ENCODE measurements around the gene LRRK1.

The LRRK1 gene

DNA sequence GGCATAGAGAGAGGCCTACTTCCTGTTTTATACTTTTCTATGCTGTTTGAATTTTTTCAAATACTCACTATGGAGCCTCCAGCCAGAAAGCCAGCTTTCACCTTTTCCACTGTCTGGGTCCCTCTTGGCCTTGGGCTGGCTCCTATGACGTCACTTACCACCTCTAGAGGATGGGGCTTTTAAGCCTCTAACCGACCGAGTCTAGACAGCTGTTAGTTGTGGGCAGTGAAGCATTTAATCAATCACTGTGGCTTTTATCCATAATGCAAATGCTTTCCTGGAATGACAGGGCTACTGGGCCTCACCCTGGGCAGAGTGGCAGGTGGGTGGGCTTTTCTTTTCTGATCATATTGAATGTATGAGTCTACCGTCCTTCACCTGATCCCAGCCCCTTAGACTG lies 61.9 kb downstream of the LRRK1 start:
- DNase-seq, result no peak

DNA sequence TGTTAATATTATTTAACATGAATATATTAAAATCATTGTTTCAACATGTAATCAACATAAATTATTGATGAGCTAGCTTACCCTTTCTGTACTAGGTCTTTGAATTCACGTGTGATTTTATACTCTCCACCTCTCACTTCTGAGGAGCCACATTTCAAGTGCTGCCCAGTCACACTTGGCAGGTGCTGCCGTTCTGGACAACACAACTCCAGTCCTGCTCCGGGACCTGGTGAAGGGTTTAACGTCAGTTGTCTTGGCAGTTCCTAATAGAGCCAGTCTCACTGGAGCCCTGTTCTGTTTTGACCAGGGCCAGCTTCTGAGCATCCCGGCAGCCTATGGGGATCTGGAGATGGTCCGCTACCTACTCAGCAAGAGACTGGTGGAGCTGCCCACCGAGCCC lies 64.1 kb downstream of the LRRK1 start:
- no peak for DNase-seq

DNA sequence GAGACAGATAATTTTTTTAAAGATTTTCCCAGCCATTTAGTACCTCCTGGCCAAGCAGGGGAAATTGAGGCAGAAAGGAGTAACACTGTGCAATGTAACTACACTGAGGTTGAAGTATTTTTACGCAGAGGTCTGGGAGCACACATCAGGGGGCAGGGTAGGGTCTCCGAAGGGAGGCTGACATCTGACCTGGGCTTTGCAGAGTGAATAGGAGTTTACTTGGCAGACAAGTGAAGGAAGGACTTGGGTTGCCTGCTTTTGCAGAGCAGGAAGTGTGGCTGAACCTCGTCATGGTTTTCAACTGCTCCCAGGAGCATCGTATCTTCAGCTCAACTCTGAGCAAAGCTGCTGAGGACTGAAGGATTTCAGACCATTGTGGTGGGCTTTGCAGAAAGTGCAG lies 66.2 kb downstream of the LRRK1 start:
- DNase-seq, result no peak

DNA sequence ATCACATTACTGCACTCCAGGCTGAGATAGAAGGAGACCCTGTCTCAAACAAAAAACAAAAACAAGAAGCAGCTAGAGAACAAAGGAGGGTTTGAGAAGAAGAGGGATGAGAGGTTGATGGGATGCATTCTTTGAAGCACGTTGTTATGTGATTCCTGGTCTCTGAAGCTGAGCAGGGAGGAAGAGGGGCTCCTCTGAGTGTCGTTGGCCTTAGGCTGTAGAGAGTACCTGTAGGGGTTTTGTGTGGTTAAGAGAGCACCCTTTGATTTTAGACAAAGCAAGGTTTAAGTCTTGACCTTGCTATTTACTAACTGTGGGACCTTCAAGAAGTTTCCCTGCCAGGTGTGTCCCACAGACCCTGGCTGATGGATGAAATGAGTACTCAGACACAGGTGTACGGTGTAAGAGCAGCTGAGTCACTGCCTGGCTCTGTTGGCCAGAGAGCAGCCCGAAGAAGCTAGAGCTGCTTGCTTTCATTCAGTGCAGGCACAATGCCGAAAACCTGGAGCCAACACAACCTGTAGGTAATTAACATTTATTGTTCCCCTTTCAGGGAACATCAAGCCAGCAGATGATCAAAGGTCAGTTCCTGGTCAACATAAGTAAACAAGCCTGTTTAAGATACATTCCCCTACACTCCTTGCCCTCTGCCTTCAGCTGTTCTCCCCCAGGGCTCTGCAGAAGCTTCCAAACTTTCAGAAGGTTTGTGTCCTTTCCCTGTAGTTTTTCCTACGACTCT lies 67.2 kb downstream of the LRRK1 start:
- DNase-seq, result no peak

DNA sequence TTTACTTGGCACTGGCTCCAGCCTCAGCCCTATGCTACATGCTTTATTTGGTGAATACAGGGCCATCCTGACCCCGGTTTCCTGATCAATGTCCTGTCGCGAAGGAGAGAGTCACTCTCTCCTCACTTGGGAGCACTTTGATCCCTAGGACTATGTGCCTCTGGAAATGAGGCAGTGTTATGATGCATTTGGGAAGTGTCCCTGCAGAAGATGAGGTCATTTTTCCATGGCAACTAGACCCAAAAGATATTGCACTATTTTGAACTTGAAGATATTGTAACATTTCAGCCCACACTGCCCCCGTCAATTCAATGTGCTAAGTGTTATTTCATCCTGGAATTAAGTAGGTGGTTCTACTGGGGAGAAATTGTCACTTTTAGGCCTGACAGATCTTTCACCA lies 68.0 kb downstream of the LRRK1 start:
- DNase-seq, result peak; percentile 72 to 94

DNA sequence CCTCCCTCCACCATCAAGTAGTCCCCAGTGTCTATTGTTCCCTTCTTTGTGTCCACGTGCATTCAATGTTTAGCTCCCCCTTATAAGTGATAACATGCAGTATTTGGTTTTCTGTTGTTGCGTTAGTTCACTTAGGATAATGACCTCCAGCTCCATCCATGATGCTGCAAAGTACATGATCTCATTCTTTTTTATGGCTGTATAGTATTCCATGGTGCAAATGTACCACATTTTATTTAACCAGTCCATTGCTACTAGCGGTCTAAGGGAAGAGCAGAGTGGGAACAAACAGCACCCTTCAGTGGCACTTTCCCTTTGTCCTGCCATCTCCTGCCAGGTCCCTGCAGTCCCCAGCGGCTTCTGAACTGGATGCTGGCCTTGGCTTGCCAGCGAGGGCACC lies 69.1 kb downstream of the LRRK1 start:
- DNase-seq, result no peak

DNA sequence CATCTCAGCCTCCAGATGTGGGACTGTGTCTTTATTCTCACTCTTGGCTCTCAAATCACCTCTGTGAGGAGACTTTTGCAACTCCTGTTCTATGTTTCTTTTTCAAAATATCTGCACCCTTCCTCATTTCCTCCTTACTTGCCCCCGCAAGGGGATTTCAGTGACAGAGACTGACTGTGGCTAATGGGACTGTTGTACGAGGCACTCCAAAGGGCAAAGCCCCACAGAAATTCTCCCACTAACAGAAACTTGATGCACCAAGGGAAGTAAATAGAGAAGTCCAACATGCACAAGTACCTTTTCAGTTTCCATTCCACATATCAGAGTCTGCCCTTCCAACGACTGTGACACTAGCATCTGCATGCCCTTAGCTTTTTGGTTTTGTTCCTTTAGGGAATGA lies 69.7 kb downstream of the LRRK1 start:
- DNase-seq, result peak; percentile 30 to 83

DNA sequence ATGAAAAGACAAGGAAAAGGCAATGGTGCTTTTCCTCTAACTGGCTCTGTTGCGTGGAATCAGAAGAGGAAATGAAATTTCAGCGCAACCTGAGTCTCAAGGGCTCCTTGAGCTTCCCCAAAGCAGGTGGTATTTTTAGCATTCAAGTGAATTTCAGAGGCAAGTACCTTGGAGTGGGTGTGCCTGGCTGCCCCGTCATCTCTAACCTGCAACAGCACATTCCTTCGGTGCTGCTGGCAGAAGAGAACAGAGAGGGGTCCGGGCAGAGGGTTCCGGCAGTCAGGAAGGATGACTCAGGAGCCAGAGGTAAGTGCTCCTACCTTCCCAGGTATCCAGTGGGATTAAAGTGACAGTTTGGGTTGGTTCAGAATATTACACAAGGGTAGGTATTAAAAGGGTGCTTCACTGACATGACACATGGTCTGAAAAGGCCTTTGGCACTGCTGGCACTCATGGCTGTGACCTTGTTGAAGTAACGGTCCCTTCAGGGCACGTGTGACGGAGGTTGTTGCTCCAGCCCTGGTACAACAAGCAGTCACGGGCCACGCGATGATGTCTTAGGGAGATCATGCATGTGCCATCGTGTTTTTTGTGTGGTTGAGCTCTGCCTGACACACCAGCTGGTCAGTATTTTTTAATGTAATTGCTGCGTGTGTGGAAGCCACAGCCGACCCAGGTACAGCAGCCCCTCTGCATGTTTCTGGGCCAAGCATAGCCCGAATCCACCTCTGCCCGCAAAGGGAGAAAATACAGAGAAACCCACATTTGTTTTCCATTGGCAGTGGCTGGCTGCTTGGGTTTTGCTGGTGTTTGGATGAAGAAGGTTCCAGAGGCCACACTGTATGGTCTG lies 75.7 kb downstream of the LRRK1 start:
- DNase-seq, result no peak

DNA sequence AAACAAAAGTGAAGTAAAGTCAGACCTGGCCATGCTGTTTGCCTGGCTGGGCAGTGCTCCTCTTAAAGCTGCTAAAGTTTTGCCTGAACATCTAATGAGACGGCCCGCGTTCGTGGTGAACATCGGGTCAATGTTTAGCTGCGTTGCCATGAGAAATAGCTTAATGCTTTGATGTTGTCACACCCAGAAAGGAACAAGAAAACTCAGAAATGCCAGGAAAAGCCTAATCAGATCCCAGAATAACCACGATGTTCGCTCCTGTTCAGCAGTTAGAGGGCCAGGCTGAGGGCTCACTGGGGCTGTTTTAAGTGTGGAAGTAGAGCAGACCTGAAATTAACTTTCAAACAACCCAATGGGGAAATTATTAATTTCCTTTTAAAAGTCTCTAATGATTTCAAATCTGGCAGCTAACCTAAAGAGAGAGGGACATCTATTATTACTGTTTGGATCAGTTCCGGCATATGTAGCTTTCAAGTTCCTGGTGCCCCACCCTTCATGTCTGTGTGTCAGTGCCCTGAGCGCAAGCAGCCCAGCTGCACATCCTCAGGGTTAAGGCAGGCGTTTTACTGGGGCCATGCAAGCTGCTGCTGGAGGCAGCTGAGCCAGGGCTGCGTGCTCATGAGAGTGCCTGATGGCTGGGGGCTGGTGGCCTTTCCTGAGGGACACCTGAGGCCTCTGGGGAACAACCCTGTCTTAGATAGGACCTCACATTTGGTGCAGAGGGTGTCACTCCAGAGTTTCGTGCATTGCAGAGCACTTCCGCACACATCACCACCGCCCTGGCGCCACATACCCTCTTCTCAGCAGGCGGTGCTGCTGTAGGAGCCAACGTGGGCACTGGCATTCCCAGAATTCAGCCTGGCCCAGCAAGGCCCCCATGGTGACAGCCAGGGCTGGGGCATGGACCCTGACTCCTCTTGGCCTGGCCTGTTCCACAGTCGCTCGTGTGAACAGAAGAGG lies 76.6 kb downstream of the LRRK1 start:
- no peak for DNase-seq

DNA sequence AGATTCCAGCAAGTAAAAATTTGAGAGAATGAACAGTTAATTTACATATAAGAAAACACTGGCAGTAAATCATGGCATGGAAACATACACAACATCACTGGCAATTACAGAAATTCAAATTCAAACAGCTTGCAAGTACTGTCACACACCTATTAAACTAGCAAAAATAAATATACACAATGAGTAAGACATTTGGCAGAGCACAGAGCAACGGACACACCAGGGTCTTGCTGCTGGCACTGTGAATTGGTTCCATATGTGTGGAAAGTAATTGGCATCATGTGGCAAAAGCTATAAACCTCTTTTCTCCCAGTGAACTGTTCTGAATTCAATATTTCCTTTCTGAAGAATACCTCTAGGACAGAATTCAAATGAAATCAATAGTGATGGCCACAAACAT lies 78.3 kb downstream of the LRRK1 start:
- DNase-seq, result no peak

DNA sequence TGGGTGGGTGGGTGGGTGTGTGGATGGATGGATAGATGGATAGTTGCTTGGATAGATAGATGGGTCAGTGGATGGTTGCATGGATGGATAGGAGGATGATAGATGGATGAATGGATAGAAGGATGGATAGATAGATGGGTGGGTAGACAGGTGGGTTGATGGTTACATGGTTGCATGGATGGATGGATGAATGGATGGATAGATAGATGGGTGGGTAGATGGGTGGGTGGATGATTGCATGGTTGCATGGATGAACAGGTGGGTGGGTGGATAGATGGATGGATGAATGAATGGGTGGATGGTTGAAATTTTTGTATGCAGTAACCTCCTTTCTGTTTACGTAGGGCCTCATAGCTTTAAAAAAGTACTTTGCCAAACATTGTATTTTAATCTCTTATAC lies 79.5 kb downstream of the LRRK1 start:
- no peak for DNase-seq

DNA sequence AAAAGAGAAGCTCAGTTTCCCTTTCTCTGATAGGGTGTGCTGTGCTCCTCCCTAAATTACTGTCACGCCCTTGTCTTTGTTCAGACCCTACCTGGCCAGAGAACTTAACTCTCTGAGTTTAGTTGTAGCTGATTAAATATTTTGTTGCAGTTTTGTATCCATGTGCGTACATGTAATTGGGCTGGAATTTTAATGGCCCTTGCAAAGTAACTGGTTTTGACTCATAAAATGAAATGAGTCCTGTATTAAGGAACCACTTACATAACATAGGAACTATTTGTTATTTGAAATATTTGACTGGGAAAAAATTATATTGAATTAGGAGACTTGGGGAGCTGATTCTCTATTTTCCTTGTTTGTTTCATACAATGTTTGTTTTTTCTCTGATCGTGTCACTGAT lies 80.2 kb downstream of the LRRK1 start:
- no peak for DNase-seq

DNA sequence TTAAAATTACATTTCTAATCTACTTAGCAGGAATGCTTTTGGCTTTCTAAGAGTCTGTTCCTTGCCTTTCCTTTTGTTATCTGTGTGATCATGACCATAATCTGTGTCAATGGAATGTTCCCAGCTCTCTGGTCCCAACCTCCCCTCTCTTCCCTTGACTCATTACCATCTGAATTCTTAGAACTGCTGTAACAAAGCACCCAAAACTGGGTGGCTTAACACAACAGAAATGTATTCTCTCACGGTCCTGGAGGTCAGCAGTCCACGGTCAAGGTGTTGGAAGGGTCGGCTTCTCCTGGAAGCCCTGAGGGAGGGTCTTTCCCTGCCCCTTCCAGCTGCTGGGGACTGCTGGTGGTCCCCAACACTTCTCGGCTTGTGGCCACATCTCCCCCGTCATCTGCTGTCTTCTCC lies 81.1 kb downstream of the LRRK1 start:
- no peak for DNase-seq

DNA sequence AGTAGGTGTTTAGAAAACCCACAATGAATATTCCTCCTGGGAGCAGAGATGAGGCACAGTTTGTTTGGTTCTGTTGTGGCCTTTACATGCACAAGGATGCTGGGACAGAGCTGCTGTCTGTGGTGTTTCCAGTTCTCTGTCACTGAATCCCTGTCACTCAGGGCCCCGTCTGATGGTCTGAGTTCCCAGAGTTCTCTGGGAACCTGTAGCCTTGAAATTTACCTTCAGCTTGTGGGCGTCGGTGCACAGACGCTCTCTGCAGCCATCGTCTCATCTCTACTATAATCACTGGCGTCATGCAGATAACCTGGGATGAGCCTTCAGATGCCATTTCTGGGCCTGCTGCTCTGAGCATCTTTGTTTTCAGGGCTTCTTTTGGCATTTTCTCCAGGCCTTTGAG lies 81.9 kb downstream of the LRRK1 start:
- no peak for DNase-seq

DNA sequence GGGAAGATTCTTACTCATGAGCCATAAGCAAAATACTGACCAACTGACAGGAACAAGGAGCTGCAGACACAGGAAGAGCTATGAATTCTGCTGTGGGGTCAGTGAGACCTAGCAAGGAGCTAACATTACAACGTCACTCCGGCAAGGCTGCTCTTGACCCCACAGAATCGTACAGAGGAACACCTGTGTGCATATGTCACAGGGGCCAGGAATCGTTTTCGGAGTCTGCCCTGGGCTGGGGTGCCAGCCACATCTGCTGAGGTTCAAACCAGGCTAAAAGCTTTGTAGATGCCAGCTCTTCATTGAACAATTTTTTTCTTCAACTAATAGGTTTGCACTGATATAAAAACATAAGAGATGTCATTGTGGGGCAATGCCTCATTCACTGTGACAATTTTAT lies 82.6 kb downstream of the LRRK1 start:
- DNase-seq, result no peak

DNA sequence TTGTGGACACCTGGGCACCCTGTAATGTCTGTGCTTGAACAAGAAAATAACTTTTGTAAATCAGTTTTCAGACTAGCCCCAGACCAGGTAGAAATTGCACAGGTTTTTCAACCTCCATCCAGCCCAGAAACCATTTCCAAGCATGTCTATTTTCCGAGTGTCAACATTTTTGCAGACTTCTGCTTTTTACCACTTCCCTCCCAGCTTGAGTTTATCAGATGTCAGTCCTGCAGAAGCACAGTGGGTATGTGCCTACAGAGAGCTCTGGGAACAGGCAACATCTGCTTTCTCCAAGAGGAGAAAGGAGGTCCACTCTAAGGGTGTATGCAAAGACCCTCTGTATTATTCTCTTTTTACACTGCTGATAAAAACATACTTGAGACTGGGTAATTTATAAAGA lies 83.9 kb downstream of the LRRK1 start:
- peak; percentile 35 to 39 for DNase-seq

DNA sequence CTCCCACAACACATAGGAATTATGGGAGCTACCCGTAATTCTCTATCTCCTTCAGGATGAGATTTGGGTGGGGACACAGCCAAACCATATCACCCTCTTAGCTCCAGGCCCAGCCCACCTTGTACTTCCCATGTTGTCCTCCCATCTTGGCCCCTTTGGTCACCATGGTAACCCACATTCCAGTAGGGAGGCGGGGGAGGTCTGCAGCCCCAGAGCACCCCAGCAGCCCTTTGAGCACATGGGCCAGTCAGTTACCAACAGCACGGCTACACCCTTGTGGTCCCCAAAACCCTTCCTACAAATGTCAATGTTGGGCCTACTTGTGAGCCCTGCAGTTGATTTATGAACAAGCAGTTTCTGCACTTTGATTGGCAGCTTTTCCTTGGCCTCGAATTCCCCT lies 84.5 kb downstream of the LRRK1 start:
- no peak for DNase-seq

DNA sequence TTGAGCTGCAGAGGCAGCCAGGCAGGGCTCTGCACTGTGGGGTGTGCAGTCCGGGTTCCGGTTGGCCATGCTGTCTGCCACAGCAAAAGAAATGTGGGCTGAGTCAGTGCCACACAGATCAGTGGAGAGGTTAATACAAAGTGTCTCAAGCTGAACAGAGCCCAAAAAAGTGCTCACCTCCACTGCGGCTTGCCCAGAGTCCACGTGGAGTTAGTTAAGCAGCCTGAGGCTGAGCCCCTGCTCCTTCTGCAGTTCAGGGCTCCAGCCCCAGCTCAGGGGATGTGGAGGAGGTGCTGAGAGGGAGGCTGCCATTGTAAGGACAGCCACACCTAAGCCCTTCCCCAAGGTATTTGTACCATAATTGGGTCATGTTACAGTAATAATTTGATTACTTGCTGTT lies 85.3 kb downstream of the LRRK1 start:
- DNase-seq, result no peak

DNA sequence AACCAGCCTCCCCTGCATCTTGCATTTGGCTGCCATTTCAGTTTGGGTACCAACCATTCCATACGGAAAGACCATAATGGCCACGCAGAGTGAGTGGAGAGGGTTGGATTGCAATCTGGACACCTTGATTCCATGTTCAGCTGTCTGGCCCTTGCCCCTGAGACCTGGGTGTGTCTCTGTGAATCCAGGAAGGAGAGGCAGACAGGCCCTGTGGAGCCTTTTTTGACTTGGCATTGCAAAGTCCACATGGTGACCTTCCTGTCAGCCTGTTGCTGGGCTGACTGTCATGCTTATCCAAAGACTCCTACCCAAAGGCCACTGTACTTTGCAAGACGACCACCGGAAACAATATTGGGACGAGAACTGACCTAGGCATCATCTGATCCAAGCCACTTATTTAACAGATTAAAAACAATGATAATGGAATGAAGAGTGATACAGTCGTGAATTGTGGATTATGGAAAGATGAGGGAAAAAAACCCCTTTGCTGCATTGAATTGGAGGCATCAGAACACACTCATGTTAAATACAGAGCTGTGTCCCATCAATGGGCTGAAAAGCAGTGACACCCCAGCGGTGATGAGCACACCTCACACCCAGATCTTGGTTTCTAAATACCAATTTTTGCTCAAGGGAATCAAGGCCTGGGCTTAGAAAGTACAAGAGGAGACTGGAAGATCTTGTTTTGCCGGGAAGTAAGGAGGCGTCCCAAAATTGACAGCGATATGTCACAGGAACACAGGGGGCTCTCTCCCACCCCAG lies 86.0 kb downstream of the LRRK1 start:
- no peak for DNase-seq

DNA sequence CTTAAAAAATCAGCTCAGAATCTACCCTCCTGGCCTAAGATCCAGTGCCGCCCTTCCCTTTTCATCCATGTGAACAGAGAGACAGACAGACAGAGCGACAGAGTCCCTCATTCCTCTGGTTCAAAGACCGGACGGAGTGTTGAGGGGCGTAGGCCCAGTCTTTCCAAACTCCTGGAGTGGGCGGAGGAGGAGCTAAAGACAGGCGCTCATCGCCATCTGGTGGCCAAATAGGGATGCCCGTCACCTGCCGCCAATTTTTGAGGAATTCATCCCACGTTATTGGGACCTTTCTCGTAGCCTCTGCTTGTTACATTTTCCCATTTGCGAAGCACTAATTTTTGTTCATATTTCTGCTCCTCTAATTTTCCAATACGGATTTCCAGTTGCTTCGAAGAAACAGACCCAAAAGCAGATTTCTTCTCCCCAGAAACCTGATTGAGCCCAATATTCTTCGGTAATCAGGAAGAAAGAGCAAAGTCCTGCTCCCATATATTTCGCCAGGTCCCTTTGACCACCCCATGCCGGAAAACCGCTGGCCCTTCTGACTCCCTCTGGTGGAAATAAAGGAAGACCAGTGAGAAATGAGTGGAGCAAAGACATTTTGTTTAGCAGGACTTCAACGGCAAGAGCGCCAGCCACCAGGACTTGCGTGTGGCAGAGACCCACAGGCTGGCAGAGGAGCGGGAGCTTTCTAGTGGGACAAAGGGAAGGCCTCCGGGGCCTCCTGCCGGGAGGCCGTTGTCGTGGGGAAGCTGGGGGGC lies 88.0 kb downstream of the LRRK1 start:
- peak; percentile 81 to 96 for DNase-seq
